LNCaP clone FGC (cell line): Measurements from ENCODE around the gene FSCN2.

ENCODE experiments used
- DNase-seq: peaks from one replicate; pipeline ENCODE4 v3.0.0-alpha.2; 2011; ENCODE audit warnings: low read depth
- H3K4me3 ChIP-seq: 2 replicates; pipeline ENCODE4 v1.5.1; 2011; ENCODE audit warnings: mild to moderate bottlenecking, low read depth, low read length, control low read depth
- TF ChIP-seq, protein P1 (sequence below): IDR thresholded peaks from 2 replicates; pipeline ENCODE4 v1.5.1; 2012; ENCODE audit warnings: mild to moderate bottlenecking; ENCODE audit not compliant: control insufficient read depth, insufficient read depth; ENCODE audit errors: extremely low read depth

Gene FSCN2

GRCh38 chr17:81568416-81568815 lies 40.2 kb downstream of the FSCN2 start:
- H3K4me3 ChIP-seq: no peak overlapping the region
- DNase-seq: no peak
- TF ChIP-seq, protein P1, sequence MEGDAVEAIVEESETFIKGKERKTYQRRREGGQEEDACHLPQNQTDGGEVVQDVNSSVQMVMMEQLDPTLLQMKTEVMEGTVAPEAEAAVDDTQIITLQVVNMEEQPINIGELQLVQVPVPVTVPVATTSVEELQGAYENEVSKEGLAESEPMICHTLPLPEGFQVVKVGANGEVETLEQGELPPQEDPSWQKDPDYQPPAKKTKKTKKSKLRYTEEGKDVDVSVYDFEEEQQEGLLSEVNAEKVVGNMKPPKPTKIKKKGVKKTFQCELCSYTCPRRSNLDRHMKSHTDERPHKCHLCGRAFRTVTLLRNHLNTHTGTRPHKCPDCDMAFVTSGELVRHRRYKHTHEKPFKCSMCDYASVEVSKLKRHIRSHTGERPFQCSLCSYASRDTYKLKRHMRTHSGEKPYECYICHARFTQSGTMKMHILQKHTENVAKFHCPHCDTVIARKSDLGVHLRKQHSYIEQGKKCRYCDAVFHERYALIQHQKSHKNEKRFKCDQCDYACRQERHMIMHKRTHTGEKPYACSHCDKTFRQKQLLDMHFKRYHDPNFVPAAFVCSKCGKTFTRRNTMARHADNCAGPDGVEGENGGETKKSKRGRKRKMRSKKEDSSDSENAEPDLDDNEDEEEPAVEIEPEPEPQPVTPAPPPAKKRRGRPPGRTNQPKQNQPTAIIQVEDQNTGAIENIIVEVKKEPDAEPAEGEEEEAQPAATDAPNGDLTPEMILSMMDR: no peak

DNA sequence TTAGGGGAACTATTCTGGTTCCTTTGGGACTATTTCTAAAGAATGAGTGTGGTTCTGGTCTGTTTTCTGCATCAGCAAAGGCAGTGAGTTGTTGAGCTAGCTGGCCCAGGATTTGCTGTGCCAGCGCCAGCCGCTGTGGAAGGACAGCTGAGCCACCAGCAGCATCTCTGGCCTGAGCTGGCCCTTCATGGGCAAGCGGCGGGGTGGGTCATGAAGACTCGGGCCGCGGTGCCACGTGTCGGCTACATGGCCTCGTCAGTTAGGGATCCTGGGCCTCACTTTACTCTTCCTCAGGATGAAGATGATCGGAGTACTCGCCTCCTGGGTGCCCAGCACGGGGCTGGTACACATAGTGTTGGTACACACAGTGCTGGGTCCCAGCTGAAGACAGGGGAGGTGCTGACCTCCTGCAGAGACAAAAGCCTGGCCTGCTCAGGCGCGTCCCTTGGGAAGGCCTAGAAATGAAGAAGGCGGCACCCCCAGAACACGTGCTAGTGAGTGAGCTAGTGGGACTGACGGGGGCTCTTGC lies 41.9 kb downstream of the FSCN2 start:
- no peak for DNase-seq
- H3K4me3 ChIP-seq: no peak overlapping the region
- TF ChIP-seq, protein P1: no peak

DNA sequence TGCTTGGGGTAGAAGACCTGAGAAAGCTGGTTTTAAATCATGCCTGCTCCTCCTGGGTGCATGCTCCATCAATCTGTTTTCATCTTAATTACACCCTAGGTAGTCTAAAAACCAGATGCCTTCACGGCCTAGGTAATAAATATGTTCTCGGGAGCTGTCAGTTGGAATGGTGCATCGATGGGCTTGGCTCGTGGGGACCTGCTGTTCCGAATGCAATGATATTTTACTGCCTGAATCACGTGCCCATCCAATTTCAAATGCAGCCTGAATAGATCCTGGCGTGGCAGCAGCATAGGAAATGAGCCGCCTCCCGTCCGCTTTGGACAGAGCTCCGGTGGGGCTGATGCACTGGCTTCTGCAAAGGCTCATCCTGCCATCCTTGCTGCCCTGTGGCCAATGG lies 42.8 kb downstream of the FSCN2 start:
- H3K4me3 ChIP-seq: no peak overlapping the region
- no peak for DNase-seq
- TF ChIP-seq, protein P1: no peak

- TF ChIP-seq, protein P1: no peak
- no peak overlapping the region for H3K4me3 ChIP-seq
- DNase-seq: no peak
Observed at GRCh38 chr17:81572563-81573168, 44.5 kb downstream of the FSCN2 start.

DNA sequence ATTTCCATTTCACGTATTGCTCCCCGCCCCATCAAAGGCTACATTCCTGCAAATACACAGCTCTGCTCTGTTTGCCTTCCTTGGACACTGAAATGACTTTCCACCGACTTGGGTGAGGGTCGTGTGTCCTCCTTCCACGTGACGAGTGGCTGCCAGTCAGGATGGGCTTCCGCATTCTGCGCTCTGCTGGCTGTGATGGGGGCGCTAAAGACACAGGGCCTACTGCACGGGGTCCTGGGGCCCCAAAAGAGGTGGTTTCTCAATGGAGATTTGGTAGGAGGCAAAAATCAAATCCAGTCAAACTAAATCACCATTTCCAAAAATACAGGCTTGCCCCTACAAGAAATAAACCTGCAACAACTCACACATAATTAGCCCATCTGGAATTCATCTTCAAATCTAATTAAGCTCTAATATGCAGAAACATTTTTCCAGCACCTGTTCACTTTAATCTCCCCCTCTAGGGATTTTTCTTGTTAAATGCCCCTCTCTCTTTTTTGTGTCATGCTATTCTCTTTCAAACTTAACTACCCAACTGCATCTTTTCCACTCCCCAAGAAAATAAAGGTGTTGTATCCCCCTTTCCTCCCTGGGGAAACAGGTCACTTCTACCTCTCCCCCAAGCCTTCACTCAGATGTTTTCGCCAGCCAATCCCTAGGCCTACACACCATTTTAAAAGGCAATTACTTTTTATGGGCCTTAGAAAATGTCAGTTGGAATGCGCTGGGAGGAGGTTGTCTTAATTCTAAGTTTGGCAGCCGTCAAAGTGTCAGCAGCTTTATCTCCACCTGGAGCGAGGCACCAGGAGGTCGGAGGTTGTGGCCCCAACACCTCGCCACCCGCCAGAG lies 45.8 kb downstream of the FSCN2 start:
- DNase-seq: no peak
- TF ChIP-seq, protein P1: no peak
- H3K4me3 ChIP-seq: no peak overlapping the region

- DNase-seq: no peak
- TF ChIP-seq, protein P1: no peak
- H3K4me3 ChIP-seq: no peak overlapping the region
Observed at GRCh38 chr17:81574643-81574956, 46.4 kb downstream of the FSCN2 start.
